Activated CD4-positive, alpha-beta memory T cell treated with anti-CD3 and anti-CD28 coated beads, Interleukin-2, amount 10 ng/mL, durations not matched to agents 7 days and 5 days (primary cell): Measurements from ENCODE around the gene ARL10. TPM values are rescaled to one million over a fixed set of nuclear protein-coding genes. Genes with fewer than 3 reads are reported as not detected.

ENCODE experiments used
- CTCF ChIA-PET: fragments of 350-600 bp; sonication (Branson Sonifier 250); formaldehyde crosslinking; loops from one replicate; lab custom pipeline; 2021; ENCODE audit warnings: antibody characterized with exemption, inconsistent platforms; lab: Charles Lee
- POLR2A ChIA-PET: fragments of 350-600 bp; sonication (Branson Sonifier 250); formaldehyde crosslinking; loops from one replicate; lab custom pipeline; 2021; ENCODE audit warnings: antibody characterized with exemption; lab: Charles Lee
- DNase-seq: peaks from one replicate; pipeline ENCODE4 v3.0.0-alpha.2; 2020
- H3K27ac Mint-ChIP-seq: one replicate; pipeline ENCODE4 v1.8.0; 2021; ENCODE audit warnings: mild to moderate bottlenecking, mixed read lengths
- H3K27me3 Mint-ChIP-seq: one replicate; pipeline ENCODE4 v1.8.0; 2021; ENCODE audit warnings: mixed read lengths
- H3K36me3 Mint-ChIP-seq: one replicate; pipeline ENCODE4 v1.8.0; 2021; ENCODE audit warnings: low read depth, mixed read lengths
- H3K4me1 Mint-ChIP-seq: one replicate; pipeline ENCODE4 v1.8.0; 2021; ENCODE audit warnings: mixed read lengths
- H3K4me3 Mint-ChIP-seq: one replicate; pipeline ENCODE4 v1.8.0; 2021; ENCODE audit warnings: mild to moderate bottlenecking, mixed read lengths
- H3K9me3 Mint-ChIP-seq: one replicate; pipeline ENCODE4 v1.8.0; 2021; ENCODE audit warnings: mixed read lengths
- total RNA-seq, 2 experiments: library from RNA; stranded (reverse); gene quantifications; one replicate each; pipeline ENCODE4 v1.2.3, GENCODE V29; 2021

The ARL10 gene
- total RNA-seq, 2 experiments from 2014 or later = 6.5 TPM

- ChIA-PET POLR2A (interaction anchor here (1.3 to 6.9 kb wide), 2 partner anchors 16 to 24 kb away, joined by 3 to 62 read pairs; partner anchors contain the start of gene KIAA1191), CTCF (no interaction called here)
- no peaks in the 10 kb centered on the region for H3K27me3 Mint-ChIP-seq
- no peak for DNase-seq
- H3K4me1 Mint-ChIP-seq = peaks cover 28% of the 10 kb centered on the region
- no peak overlapping the region for H3K27ac Mint-ChIP-seq
- H3K36me3 Mint-ChIP-seq = peaks cover 59% of the 10 kb centered on the region
- H3K4me3 Mint-ChIP-seq = no peak overlapping the region
- H3K9me3 Mint-ChIP-seq = no peaks in the 10 kb centered on the region
Measured at GRCh38 chr5:176384991-176385390, 19.7 kb downstream of the ARL10 start.

- peaks cover 67% of the 10 kb centered on the region for H3K36me3 Mint-ChIP-seq
- H3K27me3 Mint-ChIP-seq = no peaks in the 10 kb centered on the region
- no peak overlapping the region for H3K27ac Mint-ChIP-seq
- peak overlapping the region; percentile 95 for H3K4me3 Mint-ChIP-seq
- DNase-seq = no peak
- H3K9me3 Mint-ChIP-seq = no peaks in the 10 kb centered on the region
- POLR2A ChIA-PET = interaction anchor here (0.9 to 6.9 kb wide), 3 partner anchors 25 to 156 kb away, joined by 3 to 62 read pairs (median 21); partner anchors contain the start of gene KIAA1191
- peaks cover 31% of the 10 kb centered on the region for H3K4me1 Mint-ChIP-seq
- CTCF ChIA-PET = interaction anchor here (1.5 kb wide), 1 partner anchor 151 kb away, joined by 3 read pairs; the partner anchor contains the start of gene RNF44
Measured at GRCh38 chr5:176386491-176386890, 21.2 kb downstream of the ARL10 start.

GRCh38 chr5:176387384-176387925 lies 22.2 kb downstream of the ARL10 start:
- Mint-ChIP-seq H3K4me1 (peaks cover 31% of the 10 kb centered on the region), H3K27me3 (no peaks in the 10 kb centered on the region), H3K27ac (peak overlapping the region; percentile 99), H3K36me3 (peaks cover 66% of the 10 kb centered on the region), H3K9me3 (no peaks in the 10 kb centered on the region), H3K4me3 (peak overlapping the region; percentile 95)
- DNase-seq = no peak
- ChIA-PET POLR2A (interaction anchor here (0.7 to 6.9 kb wide), 8 partner anchors 10 to 155 kb away, joined by 3 to 62 read pairs (median 12); partner anchors contain the start of genes FAF2, KIAA1191 and RNF44), CTCF (interaction anchor here (0.7 to 1.8 kb wide), 3 partner anchors 26 to 150 kb away, joined by 3 to 8 read pairs (median 4); partner anchors contain the start of genes KIAA1191 and RNF44)

GRCh38 chr5:176388003-176388443 lies 22.7 kb downstream of the ARL10 start:
- no peak for DNase-seq
- ChIA-PET CTCF (interaction anchor here (1.0 to 1.8 kb wide), 3 partner anchors 27 to 153 kb away, joined by 3 to 8 read pairs (median 4); partner anchors contain the start of genes KIAA1191 and RNF44), POLR2A (interaction anchor here (0.6 to 6.9 kb wide), 9 partner anchors 11 to 155 kb away, joined by 3 to 62 read pairs (median 8); partner anchors contain the start of genes FAF2, KIAA1191 and RNF44)
- Mint-ChIP-seq H3K36me3 (peaks cover 63% of the 10 kb centered on the region), H3K27me3 (no peaks in the 10 kb centered on the region), H3K9me3 (no peaks in the 10 kb centered on the region), H3K27ac (peak overlapping the region; percentile 99), H3K4me1 (peaks cover 31% of the 10 kb centered on the region), H3K4me3 (peak overlapping the region; percentile 95)

GRCh38 chr5:176388444-176389134 lies 23.3 kb downstream of the ARL10 start, which contains the start of the genes HIGD2A and NOP16:
TSS of gene HIGD2A (plus strand) at chr5:176388751. CDS start at chr5:176388820, 69 bp downstream.
TSS of gene NOP16 (minus strand) at chr5:176388598. CDS start at chr5:176388539, 59 bp downstream.
- no peaks in the 10 kb centered on the region for H3K27me3 Mint-ChIP-seq
- H3K4me1 Mint-ChIP-seq = peaks cover 31% of the 10 kb centered on the region
- peaks cover 61% of the 10 kb centered on the region for H3K36me3 Mint-ChIP-seq
- ChIA-PET CTCF (interaction anchor here (0.6 to 1.8 kb wide), 5 partner anchors 27 to 272 kb away, joined by 3 to 8 read pairs (median 4); partner anchors contain the start of genes KIAA1191 and RNF44), POLR2A (interaction anchor here (0.6 to 6.9 kb wide), 10 partner anchors 11 to 154 kb away, joined by 3 to 62 read pairs (median 8); partner anchors contain the start of genes FAF2, KIAA1191 and RNF44)
- peak within 1 kb of the TSS; percentile 95 for H3K4me3 Mint-ChIP-seq
- no peaks in the 10 kb centered on the region for H3K9me3 Mint-ChIP-seq
- peak within 1 kb of the TSS; percentile 99 for H3K27ac Mint-ChIP-seq
- DNase-seq = peak; percentile 99

- Mint-ChIP-seq H3K4me3 (peak overlapping the region; percentile 95), H3K27ac (peak overlapping the region; percentile 99), H3K9me3 (no peaks in the 10 kb centered on the region), H3K36me3 (peaks cover 56% of the 10 kb centered on the region), H3K4me1 (peaks cover 31% of the 10 kb centered on the region), H3K27me3 (no peaks in the 10 kb centered on the region)
- no peak for DNase-seq
- ChIA-PET CTCF (interaction anchor here (0.6 to 1.8 kb wide), 4 partner anchors 28 to 271 kb away, joined by 3 to 8 read pairs (median 4); partner anchors contain the start of gene KIAA1191), POLR2A (interaction anchor here (1.1 to 6.9 kb wide), 7 partner anchors 11 to 153 kb away, joined by 5 to 62 read pairs (median 15); partner anchors contain the start of genes FAF2, KIAA1191 and RNF44)
Measured at GRCh38 chr5:176389135-176390123, 24.1 kb downstream of the ARL10 start.

- ChIA-PET POLR2A (interaction anchor here (0.6 kb wide), 1 partner anchor 56 kb away, joined by 3 read pairs; no protein-coding TSS in a partner anchor), CTCF (interaction anchor here (1.1 kb wide), 1 partner anchor 56 kb away, joined by 4 read pairs; the partner anchor contains the start of gene FAF2)
- Mint-ChIP-seq H3K36me3 (peaks cover 39% of the 10 kb centered on the region), H3K9me3 (no peaks in the 10 kb centered on the region), H3K4me3 (no peak overlapping the region), H3K27me3 (no peaks in the 10 kb centered on the region), H3K4me1 (peaks cover 22% of the 10 kb centered on the region), H3K27ac (no peak overlapping the region)
- no peak for DNase-seq
Measured at GRCh38 chr5:176391479-176391878, 26.2 kb downstream of the ARL10 start.

- Mint-ChIP-seq H3K27ac (no peak overlapping the region), H3K27me3 (no peaks in the 10 kb centered on the region), H3K9me3 (no peaks in the 10 kb centered on the region), H3K4me3 (no peak overlapping the region), H3K4me1 (peaks cover 17% of the 10 kb centered on the region), H3K36me3 (peaks cover 34% of the 10 kb centered on the region)
- DNase-seq = no peak
- ChIA-PET POLR2A (interaction anchor here (0.6 kb wide), 1 partner anchor 56 kb away, joined by 3 read pairs; no protein-coding TSS in a partner anchor), CTCF (interaction anchor here (0.7 kb wide), 1 partner anchor 145 kb away, joined by 3 read pairs; the partner anchor contains the start of gene RNF44)
Measured at GRCh38 chr5:176391999-176392398, 26.7 kb downstream of the ARL10 start.

GRCh38 chr5:176392526-176392925 lies 27.2 kb downstream of the ARL10 start:
- no peak for DNase-seq
- Mint-ChIP-seq H3K4me1 (peaks cover 11% of the 10 kb centered on the region), H3K9me3 (no peaks in the 10 kb centered on the region), H3K27me3 (no peaks in the 10 kb centered on the region), H3K36me3 (peaks cover 33% of the 10 kb centered on the region), H3K4me3 (no peak overlapping the region), H3K27ac (no peak overlapping the region)
- ChIA-PET POLR2A (no interaction called here), CTCF (interaction anchor here (0.7 kb wide), 1 partner anchor 145 kb away, joined by 3 read pairs; the partner anchor contains the start of gene RNF44)

GRCh38 chr5:176394096-176394495 lies 28.8 kb downstream of the ARL10 start:
- Mint-ChIP-seq H3K27me3 (no peaks in the 10 kb centered on the region), H3K4me3 (no peak overlapping the region), H3K36me3 (peaks cover 29% of the 10 kb centered on the region), H3K27ac (no peak overlapping the region), H3K9me3 (no peaks in the 10 kb centered on the region), H3K4me1 (peaks cover 7% of the 10 kb centered on the region)
- ChIA-PET POLR2A (interaction anchor here (1.2 kb wide), 1 partner anchor 17 kb away, joined by 3 read pairs; no protein-coding TSS in a partner anchor), CTCF (no interaction called here)
- no peak for DNase-seq

- Mint-ChIP-seq H3K4me1 (peaks cover 4% of the 10 kb centered on the region), H3K36me3 (peaks cover 24% of the 10 kb centered on the region), H3K9me3 (no peaks in the 10 kb centered on the region), H3K27me3 (no peaks in the 10 kb centered on the region), H3K4me3 (no peak overlapping the region), H3K27ac (no peak overlapping the region)
- ChIA-PET CTCF (no interaction called here), POLR2A (interaction anchor here (0.6 kb wide), 1 partner anchor 13 kb away, joined by 3 read pairs; no protein-coding TSS in a partner anchor)
- no peak for DNase-seq
Measured at GRCh38 chr5:176394881-176395675, 29.8 kb downstream of the ARL10 start.
